ENCODE results near the gene SPOCK1. TPM values are rescaled to one million over a fixed set of nuclear protein-coding genes. Genes with fewer than 3 reads are reported as not detected.

SPOCK1 gene
- total RNA-seq, 1 experiment from 2014 or later = 0.27 TPM

DNA sequence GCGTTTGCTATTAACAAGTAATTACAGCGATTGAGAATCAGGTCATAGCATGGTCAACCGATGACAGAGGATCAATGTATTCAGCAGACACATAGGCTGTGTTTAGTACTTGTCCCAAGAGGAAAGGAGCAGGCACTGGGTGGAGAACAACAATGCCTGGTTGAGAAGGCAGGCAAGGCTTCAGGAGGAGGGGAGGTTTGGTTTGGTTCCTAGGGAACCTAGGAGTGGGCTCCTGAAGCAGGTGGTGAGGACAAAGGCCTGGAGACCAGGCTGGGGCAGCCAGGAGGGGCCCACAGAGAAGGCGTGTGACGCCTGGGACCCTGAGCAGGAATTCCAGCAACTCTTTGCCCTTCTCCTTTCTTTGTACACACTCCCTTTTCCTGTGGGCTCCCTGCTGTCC lies 195.6 kb downstream of the SPOCK1 start:
- TF ChIP-seq JUND (IDR thresholded peaks at IDR 0.05) = no peak
- TF ChIP-seq TCF7L2 (IDR thresholded peaks at IDR 0.05; ENCODE audit: borderline replicate concordance, extremely low read depth, insufficient read depth, insufficient read length) = no peak
- Histone ChIP-seq H3K4me1 (ENCODE audit: control insufficient read depth in 1 of 2, insufficient read depth in 2 of 2, low read length in 2 of 2) (no peaks in the 10 kb centered on the region), H3K9me3 (ENCODE audit: control insufficient read depth in 1 of 2, insufficient read depth in 1 of 2, low read depth in 1 of 2, low read length in 2 of 2) (no peaks in the 10 kb centered on the region), H3K27me3 (ENCODE audit: insufficient read depth, low read length) (peaks cover 28% of the 10 kb centered on the region), H4K20me1 (ENCODE audit: insufficient read depth) (no peaks in the 10 kb centered on the region), H3K4me3 (replicated peaks in 1 of 2; ENCODE audit: low read depth in 1 of 2, low read length in 2 of 2) (no peak overlapping the region), H3K36me3 (ENCODE audit: control insufficient read depth in 1 of 2, insufficient read depth in 2 of 2, low read length in 2 of 2) (no peaks in the 10 kb centered on the region), H3K79me2 (ENCODE audit: insufficient read depth, low read length) (no peaks in the 10 kb centered on the region), H3K27ac (ENCODE audit: low read depth, low read length) (no peak overlapping the region), H3K9ac (ENCODE audit: low read length) (no peak overlapping the region), H3K4me2 (ENCODE audit: low read length) (no peak overlapping the region), H3K9me2 (ENCODE audit: insufficient read depth) (no peaks in the 10 kb centered on the region), H2AFZ (ENCODE audit: low read depth, low read length, poor library complexity, severe bottlenecking) (no peak overlapping the region)
- CTCF ChIA-PET = no interaction called here
- DNase-seq (ENCODE audit: low read depth, low spot score) (no peak), ATAC-seq (no peak)
- intact Hi-C loops (cut with micrococcal nuclease) = no loop called here
- BruUV-seq (replicated peaks) = no TSS peak
- POLR2A ChIA-PET = no interaction called here
- RAD21 ChIA-PET (ENCODE audit: low non-redundant PET in 1 of 2, low total read pairs in 2 of 2, uncharacterized antibody in 2 of 2, unreplicated experiment in 2 of 2) = no interaction called here

GRCh38 chr5:137300411-137301240 lies 198.5 kb downstream of the SPOCK1 start:
- no peaks in the 10 kb centered on the region for H4K20me1 ChIP-seq (ENCODE audit: insufficient read depth)
- H3K4me2 ChIP-seq (ENCODE audit: low read length) = no peak overlapping the region
- intact Hi-C loops (cut with micrococcal nuclease) = no loop called here
- CTCF ChIA-PET = no interaction called here
- H3K4me1 ChIP-seq (ENCODE audit: control insufficient read depth in 1 of 2, insufficient read depth in 2 of 2, low read length in 2 of 2) = no peaks in the 10 kb centered on the region
- no peak overlapping the region for H2AFZ ChIP-seq (ENCODE audit: low read depth, low read length, poor library complexity, severe bottlenecking)
- RAD21 ChIA-PET (ENCODE audit: low non-redundant PET in 1 of 2, low total read pairs in 2 of 2, uncharacterized antibody in 2 of 2, unreplicated experiment in 2 of 2) = no interaction called here
- ATAC-seq (no peak), DNase-seq (ENCODE audit: low read depth, low spot score) (no peak)
- H3K36me3 ChIP-seq (ENCODE audit: control insufficient read depth in 1 of 2, insufficient read depth in 2 of 2, low read length in 2 of 2) = no peaks in the 10 kb centered on the region
- peaks cover 35% of the 10 kb centered on the region for H3K27me3 ChIP-seq (ENCODE audit: insufficient read depth, low read length)
- no peak overlapping the region for H3K9ac ChIP-seq (ENCODE audit: low read length)
- no peaks in the 10 kb centered on the region for H3K79me2 ChIP-seq (ENCODE audit: insufficient read depth, low read length)
- no peak overlapping the region for H3K27ac ChIP-seq (ENCODE audit: low read depth, low read length)
- H3K9me2 ChIP-seq (ENCODE audit: insufficient read depth) = no peaks in the 10 kb centered on the region
- no TSS peak for BruUV-seq (replicated peaks)
- no peaks in the 10 kb centered on the region for H3K9me3 ChIP-seq (ENCODE audit: control insufficient read depth in 1 of 2, insufficient read depth in 1 of 2, low read depth in 1 of 2, low read length in 2 of 2)
- TF ChIP-seq JUND (IDR thresholded peaks at IDR 0.05) (no peak), EGR1 (IDR thresholded peaks at IDR 0.05; ENCODE audit: low read depth) (no peak), RAD21 (IDR thresholded peaks at IDR 0.05; ENCODE audit: low read depth) (no peak), CBX3 (IDR thresholded peaks at IDR 0.05; ENCODE audit: low read depth) (no peak), SP1 (IDR thresholded peaks at IDR 0.05; ENCODE audit: low read depth) (no peak), EZH2 (IDR thresholded peaks at IDR 0.05) (no peak), SRF (IDR thresholded peaks at IDR 0.05; ENCODE audit: low read depth) (no peak), FOSL1 (IDR thresholded peaks at IDR 0.05; ENCODE audit: low read depth) (no peak)
- no peak overlapping the region for H3K4me3 ChIP-seq (replicated peaks in 1 of 2; ENCODE audit: low read depth in 1 of 2, low read length in 2 of 2)
- POLR2A ChIA-PET = no interaction called here

Measured in HCT116 (cell line).